ENCODE measurements around the gene SPACDR. TPM values are rescaled to one million over a fixed set of nuclear protein-coding genes. Genes with fewer than 3 reads are reported as not detected.
A peak's percentile ranks its signal among the peaks of the same experiment; 100 is the strongest.

Gene SPACDR
- total and polyA plus RNA-seq, 2 experiments from 2014 or later = 0.42 to 0.52 TPM

DNA sequence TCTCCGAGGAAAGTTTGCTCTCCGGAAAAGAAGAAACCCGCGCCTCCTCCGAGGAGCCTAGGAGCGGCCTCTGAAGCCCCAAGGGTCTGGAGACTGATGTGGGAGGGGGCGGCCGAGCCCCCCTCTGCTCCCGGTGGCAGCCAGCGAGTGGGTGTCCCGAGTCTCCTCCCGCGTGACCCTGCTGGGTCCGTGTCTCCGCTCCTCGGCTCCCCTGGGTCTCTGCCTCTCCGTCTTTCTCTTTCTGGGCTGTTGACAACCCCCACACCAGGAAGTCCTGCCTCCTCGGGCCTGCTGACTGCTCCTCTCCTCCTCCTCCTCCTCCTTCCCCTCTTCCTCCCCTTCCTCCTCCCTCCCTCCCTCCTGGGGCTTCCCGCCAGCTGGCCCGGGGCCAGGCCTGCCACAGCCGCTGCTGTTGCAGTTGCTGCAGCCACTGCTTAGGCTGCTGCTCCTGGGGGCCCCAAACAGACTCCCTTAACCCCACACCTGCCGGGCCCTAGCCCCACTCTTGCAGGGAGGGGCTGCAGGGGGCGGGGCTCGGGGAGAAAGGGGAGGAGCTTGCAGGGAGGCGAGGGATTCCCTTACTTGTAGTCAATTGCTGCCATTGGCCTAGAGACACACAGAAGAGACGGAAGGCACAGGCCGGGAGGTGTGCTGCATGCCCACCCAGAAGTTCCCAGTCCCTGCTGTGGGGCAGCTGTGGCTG is 15.0 kb upstream of the SPACDR start, which contains the start of gene TSC22D4:
Gene TSC22D4, minus strand, starts transcription at position 257 of the 703 bp plus-strand sequence. CDS start 1,176 bp downstream, outside the sequence.
- Mint-ChIP-seq H3K27ac (peak within 1 kb of the TSS; percentile 92), H3K9me3 (no peaks in the 10 kb centered on the region; the same call in 1 of the 3 replicates), H3K4me1 (peaks cover 28% of the 10 kb centered on the region), H3K27me3 (ENCODE audit: insufficient read depth, low read depth, poor library complexity) (peaks cover 13% of the 10 kb centered on the region), H3K4me3 (peak within 1 kb of the TSS; percentile 94), H3K36me3 (ENCODE audit: low read depth) (no peaks in the 10 kb centered on the region; the same call in 2 of the 3 replicates)
- DNase-seq (ENCODE audit: low spot score) (peak; percentile 93), ATAC-seq (peak; percentile 67)
- peaks cover 20% of the 10 kb centered on the region for H3K4me1 ChIP-seq (ENCODE audit: insufficient read depth)
- H3F3A ChIP-seq (replicated peaks; ENCODE audit: low read depth) = peaks cover 2% of the 10 kb centered on the region; the same call in 1 of the 2 replicates
- H4K20me1 ChIP-seq (replicated peaks; ENCODE audit: insufficient read depth) = no peaks in the 10 kb centered on the region; the same call in 1 of the 2 replicates
- no peaks in the 10 kb centered on the region for H3K27me3 ChIP-seq (ENCODE audit: insufficient read depth)
- H2AFZ ChIP-seq = peak within 1 kb of the TSS; percentile 76
- H3K4me3 ChIP-seq = peak within 1 kb of the TSS; percentile 90
- no peaks in the 10 kb centered on the region for H3K9me2 ChIP-seq (ENCODE audit: insufficient read depth)
- no peak within 1 kb of the TSS for H3K27ac ChIP-seq (ENCODE audit: low read depth)
- no peaks in the 10 kb centered on the region; the same call in 1 of the 2 replicates for H3K79me2 ChIP-seq (replicated peaks; ENCODE audit: insufficient read depth)
- TF ChIP-seq, protein P1, sequence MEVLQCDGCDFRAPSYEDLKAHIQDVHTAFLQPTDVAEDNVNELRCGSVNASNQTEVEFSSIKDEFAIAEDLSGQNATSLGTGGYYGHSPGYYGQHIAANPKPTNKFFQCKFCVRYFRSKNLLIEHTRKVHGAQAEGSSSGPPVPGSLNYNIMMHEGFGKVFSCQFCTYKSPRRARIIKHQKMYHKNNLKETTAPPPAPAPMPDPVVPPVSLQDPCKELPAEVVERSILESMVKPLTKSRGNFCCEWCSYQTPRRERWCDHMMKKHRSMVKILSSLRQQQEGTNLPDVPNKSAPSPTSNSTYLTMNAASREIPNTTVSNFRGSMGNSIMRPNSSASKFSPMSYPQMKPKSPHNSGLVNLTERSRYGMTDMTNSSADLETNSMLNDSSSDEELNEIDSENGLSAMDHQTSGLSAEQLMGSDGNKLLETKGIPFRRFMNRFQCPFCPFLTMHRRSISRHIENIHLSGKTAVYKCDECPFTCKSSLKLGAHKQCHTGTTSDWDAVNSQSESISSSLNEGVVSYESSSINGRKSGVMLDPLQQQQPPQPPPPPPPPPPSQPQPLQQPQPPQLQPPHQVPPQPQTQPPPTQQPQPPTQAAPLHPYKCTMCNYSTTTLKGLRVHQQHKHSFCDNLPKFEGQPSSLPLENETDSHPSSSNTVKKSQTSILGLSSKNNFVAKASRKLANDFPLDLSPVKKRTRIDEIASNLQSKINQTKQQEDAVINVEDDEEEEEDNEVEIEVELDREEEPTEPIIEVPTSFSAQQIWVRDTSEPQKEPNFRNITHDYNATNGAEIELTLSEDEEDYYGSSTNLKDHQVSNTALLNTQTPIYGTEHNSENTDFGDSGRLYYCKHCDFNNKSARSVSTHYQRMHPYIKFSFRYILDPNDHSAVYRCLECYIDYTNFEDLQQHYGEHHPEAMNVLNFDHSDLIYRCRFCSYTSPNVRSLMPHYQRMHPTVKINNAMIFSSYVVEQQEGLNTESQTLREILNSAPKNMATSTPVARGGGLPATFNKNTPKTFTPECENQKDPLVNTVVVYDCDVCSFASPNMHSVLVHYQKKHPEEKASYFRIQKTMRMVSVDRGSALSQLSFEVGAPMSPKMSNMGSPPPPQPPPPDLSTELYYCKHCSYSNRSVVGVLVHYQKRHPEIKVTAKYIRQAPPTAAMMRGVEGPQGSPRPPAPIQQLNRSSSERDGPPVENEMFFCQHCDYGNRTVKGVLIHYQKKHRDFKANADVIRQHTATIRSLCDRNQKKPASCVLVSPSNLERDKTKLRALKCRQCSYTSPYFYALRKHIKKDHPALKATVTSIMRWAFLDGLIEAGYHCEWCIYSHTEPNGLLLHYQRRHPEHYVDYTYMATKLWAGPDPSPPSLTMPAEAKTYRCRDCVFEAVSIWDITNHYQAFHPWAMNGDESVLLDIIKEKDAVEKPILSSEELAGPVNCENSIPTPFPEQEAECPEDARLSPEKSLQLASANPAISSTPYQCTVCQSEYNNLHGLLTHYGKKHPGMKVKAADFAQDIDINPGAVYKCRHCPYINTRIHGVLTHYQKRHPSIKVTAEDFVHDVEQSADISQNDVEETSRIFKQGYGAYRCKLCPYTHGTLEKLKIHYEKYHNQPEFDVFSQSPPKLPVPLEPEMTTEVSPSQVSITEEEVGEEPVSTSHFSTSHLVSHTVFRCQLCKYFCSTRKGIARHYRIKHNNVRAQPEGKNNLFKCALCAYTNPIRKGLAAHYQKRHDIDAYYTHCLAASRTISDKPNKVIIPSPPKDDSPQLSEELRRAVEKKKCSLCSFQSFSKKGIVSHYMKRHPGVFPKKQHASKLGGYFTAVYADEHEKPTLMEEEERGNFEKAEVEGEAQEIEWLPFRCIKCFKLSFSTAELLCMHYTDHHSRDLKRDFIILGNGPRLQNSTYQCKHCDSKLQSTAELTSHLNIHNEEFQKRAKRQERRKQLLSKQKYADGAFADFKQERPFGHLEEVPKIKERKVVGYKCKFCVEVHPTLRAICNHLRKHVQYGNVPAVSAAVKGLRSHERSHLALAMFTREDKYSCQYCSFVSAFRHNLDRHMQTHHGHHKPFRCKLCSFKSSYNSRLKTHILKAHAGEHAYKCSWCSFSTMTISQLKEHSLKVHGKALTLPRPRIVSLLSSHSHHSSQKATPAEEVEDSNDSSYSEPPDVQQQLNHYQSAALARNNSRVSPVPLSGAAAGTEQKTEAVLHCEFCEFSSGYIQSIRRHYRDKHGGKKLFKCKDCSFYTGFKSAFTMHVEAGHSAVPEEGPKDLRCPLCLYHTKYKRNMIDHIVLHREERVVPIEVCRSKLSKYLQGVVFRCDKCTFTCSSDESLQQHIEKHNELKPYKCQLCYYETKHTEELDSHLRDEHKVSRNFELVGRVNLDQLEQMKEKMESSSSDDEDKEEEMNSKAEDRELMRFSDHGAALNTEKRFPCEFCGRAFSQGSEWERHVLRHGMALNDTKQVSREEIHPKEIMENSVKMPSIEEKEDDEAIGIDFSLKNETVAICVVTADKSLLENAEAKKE (CRISPR knock-in tag; IDR thresholded peaks at IDR 0.05) = no peak
- TF ChIP-seq, protein P2, sequence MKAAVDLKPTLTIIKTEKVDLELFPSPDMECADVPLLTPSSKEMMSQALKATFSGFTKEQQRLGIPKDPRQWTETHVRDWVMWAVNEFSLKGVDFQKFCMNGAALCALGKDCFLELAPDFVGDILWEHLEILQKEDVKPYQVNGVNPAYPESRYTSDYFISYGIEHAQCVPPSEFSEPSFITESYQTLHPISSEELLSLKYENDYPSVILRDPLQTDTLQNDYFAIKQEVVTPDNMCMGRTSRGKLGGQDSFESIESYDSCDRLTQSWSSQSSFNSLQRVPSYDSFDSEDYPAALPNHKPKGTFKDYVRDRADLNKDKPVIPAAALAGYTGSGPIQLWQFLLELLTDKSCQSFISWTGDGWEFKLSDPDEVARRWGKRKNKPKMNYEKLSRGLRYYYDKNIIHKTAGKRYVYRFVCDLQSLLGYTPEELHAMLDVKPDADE (IDR thresholded peaks at IDR 0.05) = 0 out of 2 replicates have a peak, but pooled peaks have one; percentile 5
- TF ChIP-seq CREB1 (CRISPR knock-in tag; IDR thresholded peaks at IDR 0.05; ENCODE audit: low read depth) = 0 out of 2 replicates have a peak, but pooled peaks have one; percentile 12
- peak; percentile 64 for TF ChIP-seq POLR2AphosphoS5 (IDR thresholded peaks at IDR 0.05; ENCODE audit: low read depth)
- no peaks in the 10 kb centered on the region for H3K36me3 ChIP-seq (ENCODE audit: insufficient read depth)
- peak within 1 kb of the TSS; percentile 93 for H3K4me2 ChIP-seq

All from GM23338 (cell line).